ENCODE results near the gene RXFP2.

Gene RXFP2

GRCh38 chr13:31797154-31797775, 57.9 kb downstream of the RXFP2 start:
- TF ChIP-seq CTCF (IDR thresholded peaks at IDR 0.05; ENCODE audit: insufficient read depth, missing control alignments): peak; percentile 34
- DNase-seq (ENCODE audit: insufficient read length, low spot score): no peak
- peak; percentile 32 for FAIRE-seq

DNA sequence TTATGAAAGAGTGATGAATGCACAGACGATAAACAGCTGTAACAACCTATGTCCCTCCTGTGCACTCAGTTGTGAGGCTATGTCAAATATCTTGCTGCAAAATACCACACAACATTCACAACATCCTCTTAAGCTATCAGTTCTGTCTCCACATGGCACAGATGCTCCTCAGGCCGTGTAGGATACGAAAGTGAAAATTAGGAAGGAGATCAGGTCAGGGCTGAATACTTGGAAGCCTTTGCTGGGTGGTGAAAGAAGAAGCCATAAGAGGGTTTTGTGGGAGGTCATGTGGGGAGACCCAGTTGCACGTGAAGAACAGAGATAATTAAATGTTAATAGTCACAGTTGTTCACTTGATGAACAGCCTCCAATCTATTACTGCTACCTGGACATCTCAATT, 58.9 kb downstream of the RXFP2 start:
- FAIRE-seq (no peak), DNase-seq (ENCODE audit: insufficient read length, low spot score) (no peak)
- TF ChIP-seq CTCF (IDR thresholded peaks at IDR 0.05; ENCODE audit: insufficient read depth, missing control alignments): no peak

- TF ChIP-seq CTCF (IDR thresholded peaks at IDR 0.05; ENCODE audit: insufficient read depth, missing control alignments): no peak
- no peak for FAIRE-seq
- DNase-seq (ENCODE audit: insufficient read length, low spot score): no peak
Observed at GRCh38 chr13:31801088-31801487, 61.8 kb downstream of the RXFP2 start.

DNA sequence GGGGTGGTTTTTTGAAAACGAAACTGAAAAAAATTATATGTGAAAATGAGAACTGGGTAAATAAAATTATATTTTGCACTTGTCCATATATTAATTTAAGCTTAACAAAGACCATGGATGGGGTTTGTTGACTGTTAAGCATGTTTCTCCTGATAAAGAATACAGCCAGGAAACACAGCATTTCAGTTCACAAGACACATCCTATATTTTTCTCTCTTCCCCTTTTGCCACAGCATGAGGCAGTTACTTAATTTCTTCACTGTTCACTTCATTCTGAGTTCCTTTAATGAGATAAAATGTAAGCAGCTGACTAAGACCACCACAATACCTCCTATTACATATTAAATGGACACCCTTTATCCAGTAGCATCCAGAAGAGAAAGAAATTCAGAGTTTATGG, 64.0 kb downstream of the RXFP2 start:
- TF ChIP-seq CTCF (IDR thresholded peaks at IDR 0.05; ENCODE audit: insufficient read depth, missing control alignments): no peak
- FAIRE-seq: no peak
- DNase-seq (ENCODE audit: insufficient read length, low spot score): no peak

GRCh38 chr13:31805841-31806240, 66.5 kb downstream of the RXFP2 start:
- no peak for FAIRE-seq
- no peak for DNase-seq (ENCODE audit: insufficient read length, low spot score)
- TF ChIP-seq CTCF (IDR thresholded peaks at IDR 0.05; ENCODE audit: insufficient read depth, missing control alignments): no peak

GRCh38 chr13:31807090-31807541, 67.8 kb downstream of the RXFP2 start:
- no peak for TF ChIP-seq CTCF (IDR thresholded peaks at IDR 0.05; ENCODE audit: insufficient read depth, missing control alignments)
- DNase-seq (ENCODE audit: insufficient read length, low spot score): no peak
- FAIRE-seq: no peak

DNA sequence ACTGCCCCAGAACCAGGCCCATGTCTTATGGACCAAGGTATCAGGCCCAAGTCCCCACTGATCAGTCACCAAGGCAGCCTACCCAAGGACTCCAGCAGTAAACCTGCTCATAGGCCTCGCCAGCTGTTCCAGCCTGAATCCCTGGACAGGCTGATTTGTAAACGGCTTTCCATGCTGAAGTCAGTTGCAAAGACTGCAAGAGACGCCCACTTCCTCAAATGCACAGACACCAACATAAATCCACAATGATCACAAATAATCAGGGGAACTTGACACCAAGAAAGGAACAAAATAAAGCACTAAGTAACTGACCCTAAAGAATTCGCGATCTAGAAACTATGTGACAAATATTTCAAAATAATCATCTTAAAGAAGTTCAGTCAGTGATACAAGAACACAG, 75.2 kb downstream of the RXFP2 start:
- no peak for FAIRE-seq
- TF ChIP-seq CTCF (IDR thresholded peaks at IDR 0.05; ENCODE audit: insufficient read depth, missing control alignments): no peak
- DNase-seq (ENCODE audit: insufficient read length, low spot score): no peak

Measured in D721Med (cell line).